DMS53 (cell line): Measurements from ENCODE around the gene CMTM4.
"Not testable (repeated sequence)": the region's sequence is repeated elsewhere in the genome, so short reads cannot be mapped to it uniquely, and the experiment has no call there.

Experiments used
- DNase-seq: peaks from one replicate; lab custom pipeline; 2025; lab: John Stamatoyannopoulos, UW

CMTM4 gene

DNA sequence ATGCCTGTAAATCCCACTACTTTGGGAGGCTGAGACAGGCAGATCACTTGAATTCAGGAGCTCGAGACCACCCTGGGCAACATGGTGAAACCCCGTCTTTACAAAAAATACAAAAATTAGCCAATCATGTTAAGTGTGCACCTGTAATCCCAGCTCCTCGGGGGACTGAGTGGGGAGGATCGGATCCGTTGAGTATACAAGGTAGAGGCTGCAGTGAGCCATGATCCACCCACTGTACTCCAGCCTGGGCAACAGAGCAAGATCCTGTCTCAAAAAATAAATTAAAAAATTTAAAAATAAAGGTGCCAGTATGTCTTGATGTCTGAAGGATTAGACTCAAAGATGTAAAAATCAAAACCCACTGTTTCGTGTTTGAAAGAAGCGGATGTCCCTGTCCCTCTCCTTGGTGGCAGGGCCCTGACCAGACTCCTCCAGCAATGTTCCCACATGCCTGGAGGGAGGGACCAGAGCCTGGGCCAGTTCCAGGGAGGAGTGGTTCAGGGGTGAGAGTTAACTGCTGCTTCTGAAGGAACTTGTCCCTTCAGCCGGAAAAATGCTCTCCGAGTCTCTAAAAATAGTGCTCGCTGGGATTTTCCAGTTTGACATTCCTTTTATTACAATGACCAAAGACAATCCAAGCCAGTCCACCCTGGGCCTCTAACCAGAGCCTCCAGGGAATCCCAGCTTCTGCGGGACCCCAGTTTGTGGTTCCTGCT, 9.4 kb upstream of the CMTM4 start:
- DNase-seq, result no peak

DNA sequence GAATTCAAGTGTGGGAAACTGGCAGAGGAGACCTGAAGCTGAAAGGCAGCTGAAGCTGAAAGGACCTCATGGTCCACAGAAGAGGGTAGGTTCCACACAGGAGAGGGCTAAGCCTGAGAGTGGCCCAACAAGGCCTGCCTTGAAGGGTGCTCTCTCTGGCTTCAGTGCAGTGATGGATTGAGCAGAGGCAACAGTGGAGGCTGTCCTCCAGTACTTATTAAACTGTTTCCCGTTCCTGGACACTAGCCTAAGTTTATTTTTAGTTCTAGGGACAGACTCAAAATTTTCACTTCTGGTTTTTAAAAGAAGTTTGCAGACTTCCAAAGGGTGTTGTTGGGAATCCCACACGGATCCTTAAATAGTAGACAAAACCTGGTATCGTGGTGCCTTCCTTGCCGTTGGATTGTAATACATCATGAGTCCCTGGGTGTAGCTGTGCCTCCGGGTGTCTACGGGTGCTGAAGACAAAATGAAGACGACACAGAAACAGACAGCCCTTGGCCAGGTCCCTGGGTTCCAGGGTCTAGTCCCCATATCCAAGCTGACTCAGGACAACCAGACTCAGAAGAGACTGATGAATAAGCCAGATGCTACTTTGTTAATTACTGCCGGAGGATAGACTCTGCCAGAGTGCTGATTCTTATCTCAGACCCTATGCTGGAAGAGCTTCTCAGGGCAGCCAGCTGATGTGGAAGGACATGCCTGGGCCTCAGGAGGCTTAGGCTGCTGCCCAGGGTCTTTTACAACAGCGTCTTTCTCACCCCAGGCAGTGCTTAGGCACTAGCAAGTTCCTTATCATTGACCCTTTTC, 7.1 kb upstream of the CMTM4 start:
- DNase-seq, result no peak

DNA sequence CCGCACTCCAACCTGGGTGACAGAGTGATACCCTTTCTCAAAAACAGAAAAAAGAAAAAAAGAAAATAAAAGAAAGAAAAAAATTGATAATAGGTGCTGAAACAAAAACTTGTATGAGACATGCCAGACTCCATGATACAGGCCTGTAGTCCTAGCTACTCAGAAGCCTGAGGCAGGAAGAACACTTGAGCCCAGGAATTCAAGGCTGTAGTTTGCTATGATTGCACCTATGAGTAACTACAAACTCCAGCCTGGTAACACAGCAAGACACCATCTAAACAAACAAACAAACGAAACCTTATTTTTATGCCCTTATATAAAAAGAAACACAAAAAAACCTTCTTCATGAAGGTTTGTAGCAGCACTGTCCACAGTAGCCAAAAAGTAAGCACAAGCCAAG, 5.0 kb upstream of the CMTM4 start:
- no peak for DNase-seq

DNA sequence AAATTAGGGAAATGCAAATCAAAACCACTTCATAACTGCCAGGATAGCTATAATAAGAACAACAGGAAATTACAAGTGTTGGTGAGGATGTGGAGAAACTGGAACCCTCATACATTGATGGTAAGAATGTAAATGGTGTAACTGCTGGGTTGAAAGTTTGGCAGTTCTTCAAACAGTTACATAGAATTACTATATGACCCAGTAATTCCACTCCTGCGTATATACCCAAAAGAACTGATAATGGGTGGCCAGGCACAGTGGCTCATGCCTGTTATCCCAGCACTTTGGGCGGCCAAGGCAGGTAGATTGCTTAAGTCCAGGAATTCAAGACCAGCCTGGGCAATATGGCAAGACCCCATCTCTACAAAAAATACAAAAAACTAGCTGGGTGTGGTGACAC, 4.5 kb upstream of the CMTM4 start:
- no peak for DNase-seq

DNA sequence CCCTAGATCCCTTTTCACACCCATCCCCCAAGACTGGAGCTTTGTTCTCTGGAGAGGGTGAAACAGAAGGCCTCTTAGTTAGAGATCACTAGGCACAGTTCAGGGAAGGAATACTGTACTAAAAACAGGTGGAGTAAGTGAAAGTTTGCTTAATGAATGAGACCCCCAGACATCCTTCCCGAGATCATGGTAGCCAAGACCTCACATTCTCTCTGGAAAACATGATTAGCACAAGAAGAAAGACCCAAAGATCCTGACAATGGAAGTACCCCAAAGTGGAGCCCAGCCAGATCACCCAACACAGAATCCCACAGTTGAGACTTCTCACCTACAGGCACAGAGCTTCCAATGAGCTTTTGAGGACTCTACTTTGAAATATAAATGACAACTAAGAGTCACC, 3.4 kb upstream of the CMTM4 start:
- DNase-seq, result no peak

DNA sequence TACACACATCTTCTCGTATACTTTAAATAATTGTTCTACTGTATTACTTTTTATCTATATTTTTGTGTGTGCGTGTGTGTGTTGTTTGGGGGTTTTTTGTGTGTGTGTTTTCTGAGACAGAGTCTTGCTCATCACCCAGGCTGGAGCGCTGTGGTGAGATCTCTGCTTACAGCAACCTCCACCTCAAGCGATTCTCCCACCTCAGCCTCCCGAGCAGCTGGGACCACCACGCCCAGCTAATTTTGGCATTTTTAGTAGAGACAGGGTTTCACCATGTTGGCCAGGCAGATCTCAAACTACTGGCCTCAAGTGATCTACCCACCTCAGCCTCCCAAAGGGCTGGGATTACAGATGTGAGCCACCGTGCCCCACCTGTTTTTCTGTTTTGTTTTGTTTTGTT, 1.5 kb upstream of the CMTM4 start:
- no peak for DNase-seq

DNA sequence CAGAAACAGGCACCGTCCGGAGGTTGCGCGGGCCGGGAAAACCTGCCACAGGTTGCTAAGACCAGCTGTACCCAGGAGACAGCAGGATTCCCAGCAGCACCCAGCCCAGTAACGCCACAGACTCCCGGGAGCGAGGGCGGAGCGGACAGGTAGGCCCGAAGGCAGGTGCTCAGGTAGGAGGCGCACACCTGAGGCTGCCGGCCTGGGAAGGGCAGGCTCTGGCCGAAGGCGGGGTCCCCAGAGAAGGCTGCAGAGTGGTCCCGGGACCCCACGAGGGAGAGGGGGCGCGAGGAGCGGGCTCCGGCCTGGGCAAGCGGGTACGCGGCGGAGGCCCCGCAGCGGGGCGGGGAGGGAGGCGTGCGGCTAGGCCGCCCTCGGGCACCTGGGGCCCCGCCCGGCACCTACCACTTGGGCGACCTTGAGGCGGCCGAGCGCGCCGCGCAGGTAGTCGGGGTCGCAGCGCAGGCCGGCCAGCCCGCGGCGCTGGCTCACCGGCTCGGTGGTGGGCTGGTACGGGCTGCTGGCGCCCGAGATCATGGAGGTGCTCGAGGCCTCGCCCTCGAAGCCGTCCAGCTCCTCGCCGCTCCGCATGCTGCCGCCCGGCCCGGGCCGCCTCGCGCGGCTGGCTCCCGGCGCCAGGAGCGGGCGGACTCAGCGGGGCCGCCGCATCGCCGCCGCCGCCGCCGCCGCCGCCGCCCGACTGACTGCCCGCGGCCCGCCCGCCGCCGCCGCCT, 441 bp downstream of the CMTM4 start:
- peak; percentile 80 for DNase-seq

DNA sequence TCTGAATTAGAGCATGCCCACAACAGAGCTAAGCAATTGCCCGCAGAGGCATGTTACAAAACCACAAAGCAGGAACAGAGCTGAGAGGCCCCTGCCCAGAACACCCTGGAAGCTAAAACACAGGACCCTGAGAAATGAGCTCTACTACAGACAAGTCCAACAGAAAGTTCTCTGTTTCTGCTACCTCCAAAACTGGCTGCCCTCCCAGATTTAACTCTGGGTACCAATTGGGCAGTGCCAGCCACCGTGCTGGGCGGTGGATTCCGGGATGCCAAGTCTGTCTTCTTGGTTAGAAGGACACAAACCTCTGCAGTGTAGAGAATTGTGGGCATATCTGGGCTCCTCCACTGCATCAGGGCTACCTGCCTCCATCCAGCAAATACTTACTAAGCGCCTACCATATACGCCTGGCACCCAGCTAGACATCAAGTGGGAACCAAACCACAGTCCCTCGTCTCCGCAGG, 1.0 kb downstream of the CMTM4 start:
- DNase-seq, result no peak

DNA sequence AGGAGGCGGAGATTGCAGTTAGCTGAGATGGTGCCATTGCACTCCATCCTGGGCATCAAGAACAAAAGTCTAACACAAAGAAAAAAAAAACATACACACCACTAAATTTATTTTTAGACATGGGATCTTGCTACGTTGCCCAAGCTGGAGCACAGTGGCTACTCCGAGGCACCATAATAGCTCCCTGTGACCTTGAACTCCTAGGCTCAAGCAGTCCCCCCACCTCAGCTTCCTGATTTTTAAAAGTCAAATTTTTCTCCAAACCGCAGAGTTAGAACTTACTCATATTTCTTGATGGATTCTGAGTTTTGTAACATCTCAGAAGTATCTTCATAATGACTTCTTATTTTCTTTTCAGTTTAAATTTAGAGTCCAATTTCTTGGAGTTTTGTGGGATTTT, 3.4 kb downstream of the CMTM4 start:
- no peak for DNase-seq

DNA sequence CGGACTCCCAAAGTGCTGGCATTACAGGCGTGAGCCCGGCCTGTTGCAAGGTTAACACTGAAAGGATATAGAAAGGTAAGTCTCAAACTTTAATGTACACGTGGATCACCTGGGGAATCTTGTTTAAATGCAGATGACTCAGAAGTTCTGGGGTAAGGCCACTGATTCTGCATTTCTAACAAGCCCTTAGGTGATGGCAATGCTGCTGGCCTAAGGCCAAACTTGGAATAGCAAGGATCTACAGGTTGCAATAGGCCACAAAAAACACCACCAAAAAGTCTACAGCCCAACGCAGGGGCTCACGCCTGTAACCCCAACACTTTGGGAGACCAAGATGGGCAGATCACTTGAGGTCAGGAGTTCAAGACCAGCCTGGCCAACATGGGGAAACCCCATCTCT, 4.2 kb downstream of the CMTM4 start:
- DNase-seq, result no peak

DNA sequence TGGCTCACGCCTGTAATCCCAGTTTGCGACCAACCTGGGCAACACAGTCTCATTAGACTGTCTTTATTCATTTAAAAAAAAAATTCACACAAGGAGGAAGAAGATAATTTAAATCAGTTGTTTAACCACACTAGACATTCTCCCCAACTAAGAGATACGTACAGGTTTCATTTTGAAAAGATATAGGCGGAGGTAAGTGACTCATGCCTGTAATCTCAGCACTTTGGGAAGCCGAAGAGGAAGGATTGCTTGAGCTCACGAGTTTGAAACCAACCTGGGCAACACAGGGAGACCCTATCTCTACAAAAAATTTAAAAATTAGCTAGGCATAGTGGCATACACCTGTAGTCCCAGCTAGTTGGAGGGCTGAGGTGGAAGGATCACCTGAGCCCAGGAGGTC, 5.3 kb downstream of the CMTM4 start:
- no peak for DNase-seq

DNA sequence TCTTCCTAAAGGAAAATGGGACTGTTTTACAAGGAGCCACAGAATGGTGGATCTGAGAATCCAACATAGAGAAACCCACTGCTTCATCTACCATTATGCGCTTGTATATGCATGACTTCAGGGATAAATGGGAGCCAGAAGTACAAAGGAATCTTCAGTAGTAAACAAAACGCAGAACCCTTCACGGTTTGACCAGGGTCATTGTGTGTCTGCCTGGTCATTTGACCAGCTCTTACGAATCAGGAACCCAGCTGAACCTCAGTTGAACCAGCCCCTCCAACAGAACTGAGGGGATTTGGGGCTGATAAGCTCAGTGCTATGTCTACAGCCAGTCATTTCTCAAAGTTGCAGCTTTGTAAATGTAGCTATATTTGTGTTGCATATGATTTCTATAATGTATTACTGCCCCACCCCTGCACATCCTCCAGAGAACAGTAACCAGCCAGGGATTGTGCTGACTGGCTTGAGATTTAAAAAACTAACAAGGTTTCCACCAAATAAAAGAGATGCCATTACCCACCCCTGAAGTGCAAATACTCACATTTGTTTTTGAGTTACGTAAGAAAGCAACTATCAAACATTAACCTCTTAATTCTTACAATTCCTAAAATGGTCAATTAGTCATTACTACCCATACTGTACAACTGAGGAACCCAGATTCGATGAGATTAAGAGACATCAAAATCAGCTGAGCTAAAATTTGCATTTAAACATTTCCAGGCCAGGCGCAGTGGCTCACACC, 6.3 kb downstream of the CMTM4 start:
- DNase-seq, result no peak

DNA sequence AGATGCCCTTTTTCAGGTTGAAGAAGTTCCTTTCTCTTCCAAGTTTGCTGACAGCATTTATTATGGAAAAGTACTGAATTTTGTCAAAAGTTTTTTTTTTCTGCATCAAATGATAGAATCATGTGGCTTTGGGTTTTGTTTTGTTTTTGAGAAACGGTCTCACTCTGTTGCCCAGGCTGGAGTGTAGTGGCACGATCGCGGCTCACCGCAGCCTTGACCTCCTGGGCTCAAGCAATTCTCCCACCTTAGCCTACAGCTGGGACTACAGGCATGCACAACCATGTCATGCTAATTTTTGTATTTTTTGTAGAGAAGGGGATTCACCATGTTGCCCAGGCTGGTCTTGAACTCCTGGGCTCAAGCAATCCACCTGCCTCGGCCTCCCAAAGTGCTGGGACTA, 7.3 kb downstream of the CMTM4 start:
- no peak for DNase-seq

DNA sequence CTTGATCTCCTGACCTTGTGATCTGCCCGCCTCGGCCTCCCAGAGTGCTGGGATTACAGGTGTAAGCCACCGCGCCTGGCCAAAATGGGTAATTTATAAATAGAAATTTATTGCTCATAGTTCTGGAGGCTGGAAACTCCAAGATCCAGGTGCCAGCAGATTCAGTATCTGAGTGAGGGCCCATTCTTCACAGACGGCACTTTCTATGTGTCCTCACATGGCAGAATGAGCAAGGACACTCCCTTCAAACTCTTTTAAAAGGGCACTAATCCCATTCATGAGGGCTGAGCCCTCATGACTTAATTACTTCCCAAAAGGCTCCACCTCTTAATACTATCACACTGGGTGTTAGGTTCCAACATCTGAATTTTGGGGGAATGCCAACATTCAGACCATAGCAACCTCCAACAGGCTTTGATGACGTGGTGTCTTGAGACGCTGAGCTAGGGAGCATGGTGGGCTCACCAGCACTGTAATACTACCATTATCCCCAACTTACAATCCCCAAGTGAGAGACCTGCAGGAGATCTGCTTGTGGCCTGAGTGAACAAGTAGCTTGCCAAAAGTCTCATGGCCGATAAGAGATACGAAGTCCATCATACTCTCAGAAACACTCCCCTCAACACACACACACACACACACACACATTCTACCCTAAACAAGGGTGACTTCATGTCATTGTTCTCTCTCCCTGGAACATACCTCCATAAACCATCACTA, 8.5 kb downstream of the CMTM4 start:
- no peak for DNase-seq

DNA sequence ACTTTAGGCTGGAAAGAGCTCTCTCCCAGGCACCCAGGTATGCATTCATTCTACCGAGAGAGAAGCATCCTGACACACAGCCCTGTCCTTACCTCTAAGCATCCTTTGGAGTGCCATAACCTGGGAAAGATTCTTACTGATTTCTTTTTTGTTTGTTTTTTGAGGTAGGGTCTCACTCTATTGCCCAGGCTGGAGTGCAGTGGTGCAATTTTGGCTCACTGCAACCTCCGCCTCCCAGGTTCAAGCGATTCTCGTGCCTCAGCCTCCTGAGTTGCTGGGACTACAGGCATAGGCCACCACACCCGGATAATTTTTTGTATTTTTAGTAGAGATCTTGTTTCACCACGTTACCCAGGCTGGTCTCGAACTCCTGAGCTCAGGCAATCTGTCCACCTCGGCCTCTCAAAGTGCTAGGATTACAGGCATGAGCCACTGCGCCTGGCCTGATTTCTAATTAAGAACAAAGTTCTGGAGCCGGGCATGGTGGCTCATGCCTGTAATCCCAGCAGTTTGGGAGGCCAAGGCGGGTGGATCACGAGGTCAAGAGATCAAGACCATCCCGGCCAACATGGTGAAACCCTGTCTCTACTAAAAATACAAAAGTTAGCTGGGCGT, 10.9 kb downstream of the CMTM4 start:
- not testable (repeated sequence) for DNase-seq

DNA sequence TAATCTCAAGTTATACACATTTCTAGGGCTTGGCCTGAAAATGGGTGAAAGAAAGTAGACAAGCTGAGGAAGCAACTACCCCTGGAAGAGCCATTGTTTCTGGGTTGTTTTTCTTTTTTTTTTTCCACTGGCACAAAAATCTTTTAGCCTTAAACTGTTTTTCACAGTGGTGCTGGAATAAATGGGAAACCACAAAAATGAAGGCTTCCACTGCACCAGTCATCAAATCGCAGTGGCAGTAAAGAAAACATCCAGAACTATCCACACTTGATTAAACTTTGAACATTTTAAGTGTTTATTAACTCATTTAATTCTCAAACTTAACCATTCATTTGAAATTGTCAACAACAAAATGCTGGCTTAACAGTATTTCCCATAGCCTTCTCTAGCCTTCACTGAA, 14.3 kb downstream of the CMTM4 start:
- DNase-seq, result no peak

DNA sequence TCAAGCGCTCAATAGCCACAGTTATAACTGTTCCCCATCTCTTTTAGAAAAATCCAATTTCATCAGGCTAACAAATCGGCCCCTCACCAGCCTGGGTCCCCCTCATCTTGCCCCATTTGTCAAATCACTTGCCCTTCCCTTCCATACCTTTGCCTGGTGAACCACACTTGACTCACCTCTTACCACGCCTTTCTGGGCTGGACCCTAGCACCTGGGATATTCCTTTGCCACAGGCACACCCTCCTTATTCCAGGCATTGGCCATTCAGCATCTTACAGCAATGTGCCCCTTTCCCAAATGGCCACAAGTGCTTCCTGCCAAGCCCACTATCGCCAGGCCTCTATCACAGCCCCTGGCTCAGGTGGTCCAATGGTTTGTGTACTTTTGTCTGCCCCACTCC, 14.9 kb downstream of the CMTM4 start:
- DNase-seq, result no peak

DNA sequence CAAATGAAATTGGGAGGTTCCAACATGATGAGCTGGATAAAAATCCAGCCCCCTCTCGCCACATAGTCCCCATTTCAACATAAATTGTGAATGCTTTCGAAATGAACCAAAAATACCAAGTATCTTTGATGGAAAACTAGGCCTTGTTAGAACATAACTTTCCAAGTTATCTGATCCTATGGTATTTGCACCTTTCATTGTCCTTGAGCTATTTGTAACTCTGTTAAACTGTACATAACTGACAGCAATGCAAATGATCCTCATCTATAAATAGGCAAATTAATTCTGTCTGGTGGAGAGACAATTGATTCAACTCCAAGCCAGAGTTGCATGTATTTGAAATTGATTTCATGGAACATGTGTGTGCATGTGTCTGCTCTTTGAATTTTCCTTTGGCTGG, 18.2 kb downstream of the CMTM4 start:
- DNase-seq, result no peak

DNA sequence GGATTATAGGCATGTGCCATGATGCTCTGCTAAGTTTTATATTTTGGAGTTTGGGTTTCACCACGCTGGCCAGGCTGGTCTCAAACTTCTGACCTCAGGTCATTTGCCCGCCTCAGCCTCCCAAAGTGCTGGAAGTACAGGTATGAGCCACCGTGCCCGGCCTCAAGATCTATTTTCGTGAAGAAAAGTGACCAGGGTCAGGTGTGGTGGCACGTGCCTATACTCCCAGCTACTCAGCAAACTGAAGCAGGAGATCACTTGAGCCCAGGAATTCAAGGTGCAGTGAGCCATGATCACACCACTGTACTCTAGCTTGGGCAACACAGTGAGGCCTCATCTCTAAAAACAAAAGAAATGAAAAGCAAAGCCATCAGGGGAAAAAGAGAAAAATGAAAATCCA, 18.7 kb downstream of the CMTM4 start:
- no peak for DNase-seq

DNA sequence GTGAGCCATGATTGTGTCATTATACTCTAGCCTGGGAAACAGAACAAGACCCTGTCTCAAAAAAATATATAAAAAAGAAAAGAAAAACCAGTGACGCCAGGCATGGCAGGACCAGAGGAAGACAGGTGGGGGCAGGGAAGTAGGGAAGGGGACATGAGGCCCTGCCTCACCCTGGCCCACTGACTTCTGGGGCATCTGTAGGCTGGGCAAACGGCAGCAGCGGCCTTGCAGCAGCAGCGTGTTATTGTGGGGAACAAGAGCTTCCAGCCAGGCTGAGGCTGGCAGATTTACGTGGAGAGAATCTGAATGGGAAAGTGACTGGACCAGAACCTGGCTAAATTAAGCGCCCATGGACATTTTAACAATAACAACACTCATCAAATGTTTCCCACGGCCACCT, 19.4 kb downstream of the CMTM4 start:
- no peak for DNase-seq

DNA sequence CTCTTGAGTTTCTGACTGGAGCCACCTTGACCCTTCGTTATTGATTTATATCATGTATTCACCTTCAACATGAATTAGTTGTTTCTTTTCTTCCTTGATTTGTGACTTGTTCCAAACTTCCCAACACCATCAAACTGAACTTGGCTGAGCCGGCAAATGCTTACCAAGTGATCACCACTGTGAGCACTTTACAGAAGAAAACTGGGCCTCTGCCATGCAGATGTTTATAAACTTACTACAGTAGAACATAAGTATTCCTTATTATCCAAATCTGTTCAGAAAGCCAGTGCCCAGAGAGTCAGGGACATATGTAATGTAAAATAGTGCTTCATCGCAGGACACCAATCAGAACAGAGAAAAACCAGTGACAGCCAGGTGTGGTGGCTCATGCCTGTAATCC, 19.9 kb downstream of the CMTM4 start:
- DNase-seq, result no peak
